GM12878 (cell line): ENCODE results near the gene SLC39A11. TPM values are rescaled to one million over a fixed set of nuclear protein-coding genes. Genes with fewer than 3 reads are reported as not detected.
"Not testable (repeated sequence)": the region's sequence is repeated elsewhere in the genome, so short reads cannot be mapped to it uniquely, and the experiment has no call there.

Source experiments
- ATAC-seq: fragments of 200-7000 bp; cut with Tn5 transposase; 3 replicates; pipeline ENCODE4 v1.9.1; 2020; ENCODE audit warnings: mild to moderate bottlenecking, moderate library complexity
- BruUV-seq: library from RNA; stranded (reverse); fragments of 400-500 nt; replicated peaks from 2 replicates; lab custom pipeline; 2021; lab: Mats Ljungman, UMichigan
- CTCF ChIA-PET: fragments of 300-600 bp; sonication (Branson Sonifier 250); formaldehyde crosslinking; extraction: SDS; loops from one replicate; lab custom pipeline; 2021; ENCODE audit warnings: inconsistent platforms; lab: Yijun Ruan, JAX
- POLR2A ChIA-PET: fragments of 350-600 bp; formaldehyde crosslinking; extraction: SDS; loops from one replicate; lab custom pipeline; 2021; ENCODE audit warnings: inconsistent platforms; lab: Charles Lee
- RAD21 ChIA-PET: fragments of 300-600 bp; sonication (Branson Sonifier 250); formaldehyde crosslinking; loops from one replicate; lab custom pipeline; 2023; ENCODE audit warnings: antibody characterized with exemption; ENCODE audit not compliant: unreplicated experiment; lab: Charles Lee
- SMC1A ChIA-PET: fragments of 300-600 bp; sonication (Branson Sonifier 250); formaldehyde crosslinking; loops from one replicate; lab custom pipeline; 2023; ENCODE audit not compliant: unreplicated experiment, uncharacterized antibody; lab: Charles Lee
- DNase-seq: peaks from one replicate; pipeline ENCODE4 v3.0.0-alpha.2; 2011; ENCODE audit warnings: low read depth, low spot score
- FAIRE-seq: peaks from 3 replicates; lab custom pipeline; 2011; peaks lifted over from hg19 to GRCh38; lab: Jason Lieb, UNC
- H2AFZ ChIP-seq: 2 replicates; pipeline ENCODE4 v1.6.0; 2011; ENCODE audit warnings: low read depth, low read length, control low read depth; ENCODE audit not compliant: control insufficient read depth
- H3K27ac ChIP-seq: 2 replicates; pipeline ENCODE4 v1.5.1; 2011; ENCODE audit warnings: control low read depth; ENCODE audit not compliant: control insufficient read depth, insufficient read depth
- H3K27me3 ChIP-seq, 2 experiments: replicated peaks in 1 of 2; 2 replicates each; pipeline versions ENCODE4 v1.6.0 to v1.6.1; 2011; ENCODE audit warnings: low read length in 1 of 2; ENCODE audit not compliant: control insufficient read depth in 2 of 2, insufficient read depth in 2 of 2
- H3K36me3 ChIP-seq, 2 experiments: 2 replicates each; pipeline ENCODE4 v1.5.1; 2011; ENCODE audit warnings: low read length in 1 of 2; ENCODE audit not compliant: control insufficient read depth in 2 of 2, insufficient read depth in 2 of 2
- H3K4me1 ChIP-seq: 2 replicates; pipeline ENCODE4 v1.6.1; 2011; ENCODE audit warnings: mild to moderate bottlenecking, low read length, moderate library complexity, mixed read lengths; ENCODE audit not compliant: control insufficient read depth, insufficient read depth
- H3K4me2 ChIP-seq: 2 replicates; pipeline ENCODE4 v1.6.0; 2011; ENCODE audit warnings: control low read depth; ENCODE audit not compliant: control insufficient read depth, insufficient read depth
- H3K4me3 ChIP-seq: fragments of 200-600 bp; sonication (generic); 2 replicates; pipeline ENCODE4 v1.5.1; 2016
- H3K79me2 ChIP-seq: 2 replicates; pipeline ENCODE4 v1.6.0; 2011; ENCODE audit warnings: low read length; ENCODE audit not compliant: control insufficient read depth, insufficient read depth
- H3K9ac ChIP-seq: 2 replicates; pipeline ENCODE4 v1.8.0; 2011; ENCODE audit warnings: low read length, control low read depth, mixed read lengths; ENCODE audit not compliant: control insufficient read depth, insufficient read depth
- H3K9me3 ChIP-seq: replicated peaks from 3 replicates; pipeline ENCODE4 v1.5.1; 2011; ENCODE audit warnings: mild to moderate bottlenecking, low read length; ENCODE audit not compliant: control insufficient read depth, insufficient read depth
- H4K20me1 ChIP-seq: 2 replicates; pipeline ENCODE4 v1.6.0; 2011; ENCODE audit not compliant: control insufficient read depth, insufficient read depth
- BCLAF1 ChIP-seq: fragments of 450-650 bp; IDR thresholded peaks from 2 replicates; pipeline ENCODE4 v1.6.1; 2017; ENCODE audit warnings: antibody characterized with exemption, mild to moderate bottlenecking, moderate library complexity
- BHLHE40 ChIP-seq, 2 experiments: fragments of 450-650 bp in 1 of 2; IDR thresholded peaks; 2 replicates each; pipeline ENCODE4 v1.6.1; 2011 to 2017; ENCODE audit warnings: low read depth in 2 of 2, borderline replicate concordance in 1 of 2, improper control_type of control experiment in 1 of 2, low read length in 1 of 2, mild to moderate bottlenecking in 1 of 2
- BMI1 ChIP-seq: fragments of 450-650 bp; IDR thresholded peaks from 2 replicates; pipeline ENCODE4 v1.6.1; 2016; ENCODE audit warnings: mild to moderate bottlenecking, moderate library complexity, borderline replicate concordance
- CHD1 ChIP-seq: IDR thresholded peaks from 2 replicates; pipeline ENCODE4 v1.6.1; 2012; ENCODE audit warnings: low read depth, low read length, improper control_type of control experiment
- ELK1 ChIP-seq: IDR thresholded peaks from 2 replicates; pipeline ENCODE4 v1.6.1; 2012; ENCODE audit warnings: low read depth, low read length, improper control_type of control experiment
- FOXK2 ChIP-seq: fragments of 450-650 bp; IDR thresholded peaks from 2 replicates; pipeline ENCODE4 v1.6.1; 2017; ENCODE audit warnings: mild to moderate bottlenecking, moderate library complexity
- HDAC2 ChIP-seq: fragments of 200-600 bp; sonication (generic); IDR thresholded peaks from 2 replicates; pipeline ENCODE4 v1.6.1; 2017
- POU2F2 ChIP-seq: IDR thresholded peaks from 3 replicates; pipeline ENCODE4 v1.6.1; 2011; ENCODE audit warnings: low read depth, mild to moderate bottlenecking, low read length, borderline replicate concordance
- TARDBP ChIP-seq: IDR thresholded peaks from 2 replicates; pipeline ENCODE4 v1.6.1; 2016; ENCODE audit warnings: borderline replicate concordance
- ZBTB11 ChIP-seq: fragments of 450-650 bp; formaldehyde crosslinking; IDR thresholded peaks from 2 replicates; pipeline ENCODE4 v1.5.0; 2022; ENCODE audit warnings: mild to moderate bottlenecking, missing genetic modification characterization
- WGBS: methylation state at CpG from one replicate; pipeline ENCODE4 v1.1.6; 2016; ENCODE audit warnings: low lambda C conversion rate; ENCODE audit not compliant: insufficient replicate concordance, insufficient coverage; ENCODE audit errors: missing lambda C conversion rate; 5-methylcytosine and 5-hydroxymethylcytosine counted together
- in situ Hi-C: fragments of 300-500 bp; cut with MboI; formaldehyde crosslinking; loops from 9 replicates; pipeline ENCODE4 v1.14.3; 2018; ENCODE audit warnings: mixed read lengths
- intact Hi-C: fragments of 100-400 bp; cut with micrococcal nuclease; formaldehyde crosslinking; loops from one replicate; pipeline ENCODE4 v1.14.2; 2022; ENCODE audit not compliant: unreplicated experiment
- polyA plus RNA-seq, 11 experiments: library from polyadenylated mRNA; depleted of rRNA in 4 of 11; unstranded in 6 of 11; stranded (reverse) in 5 of 11; fragments of >200 nt; fragmentation: Nextera tagmentation in 4 of 11; fragmentation: Illumina TruSeq in 1 of 11; extraction: Ambion mirVana in 4 of 11; extraction: Trizol in 1 of 11; gene quantifications; 1 replicate in 1 of 11; 2 replicates in 10 of 11; pipeline versions ENCODE4 v1.2.1 to v1.2.3, GENCODE V29; 2011 to 2016; ENCODE audit warnings: inconsistent platforms in 2 of 11, missing spikeins in 2 of 11, low read depth in 1 of 11
- total RNA-seq, 4 experiments: library from RNA; depleted of rRNA in 3 of 4; stranded (reverse); fragments of >200 nt in 3 of 4; fragmentation: Illumina TruSeq in 1 of 4; extraction: Trizol in 1 of 4; gene quantifications; 2 replicates each; pipeline versions ENCODE4 v1.2.1 to v1.2.3, GENCODE V29; 2013 to 2021

SLC39A11 gene
- total and polyA plus RNA-seq, 10 of the 15 experiments (the other 5 are each of a cell fraction or from before 2014, with no cell fraction given) = 8.6 to 23.8 (median 14.0) TPM

GRCh38 chr17:72826059-72826458 lies 266.4 kb downstream of the SLC39A11 start:
- H3K36me3 ChIP-seq, H3K4me1 ChIP-seq, H3K79me2 ChIP-seq, H3K9ac ChIP-seq, H3K27me3 ChIP-seq, intact Hi-C loops, SMC1A ChIA-PET, H3K4me3 ChIP-seq, CTCF ChIA-PET, BruUV-seq, FAIRE-seq, H3K27ac ChIP-seq, ATAC-seq, H2AFZ ChIP-seq, H3K4me2 ChIP-seq, H4K20me1 ChIP-seq, in situ Hi-C loops, POLR2A ChIA-PET, DNase-seq, RAD21 ChIA-PET: not testable (repeated sequence)
- peaks cover 18% of the 10 kb centered on the region; the same call in 2 of the 3 replicates for H3K9me3 ChIP-seq
- 20% methylated on average over 2 of the region's 2 CpGs for WGBS

- no peaks in the 10 kb centered on the region for H3K79me2 ChIP-seq
- no peak overlapping the region for H3K4me2 ChIP-seq
- SMC1A ChIA-PET = no interaction called here
- no peaks in the 10 kb centered on the region for H4K20me1 ChIP-seq
- in situ Hi-C loops (no loop called here), intact Hi-C loops (no loop called here)
- peaks cover 18% of the 10 kb centered on the region; the same call in 2 of the 3 replicates for H3K9me3 ChIP-seq
- H3K27me3 ChIP-seq = no peaks in the 10 kb centered on the region
- no TSS peak for BruUV-seq
- POLR2A ChIA-PET = no interaction called here
- peaks cover 0 to 5% of the 10 kb centered on the region in 2 experiments; a peak in 2 of 4 replicates for H3K36me3 ChIP-seq
- CTCF ChIA-PET = no interaction called here
- no peaks in the 10 kb centered on the region for H3K4me1 ChIP-seq
- no peak overlapping the region for H3K4me3 ChIP-seq
- no peak overlapping the region for H3K27ac ChIP-seq
- FAIRE-seq (no peak), DNase-seq (no peak), ATAC-seq (no peak)
- no peak overlapping the region for H2AFZ ChIP-seq
- RAD21 ChIA-PET = no interaction called here
- 0% methylated on average over 1 of the region's 1 CpG for WGBS
- H3K9ac ChIP-seq = no peak overlapping the region
- TF ChIP-seq POU2F2 (no peak), BMI1 (no peak), CHD1 (no peak), BCLAF1 (no peak), ELK1 (no peak), ZBTB11 (no peak), BHLHE40 (IDR thresholded peaks at IDR 0.05; ENCODE audit: borderline replicate concordance in 1 of 2, low read depth in 2 of 2, low read length in 1 of 2) (no peak), FOXK2 (no peak), TARDBP (no peak), HDAC2 (no peak)
Measured at GRCh38 chr17:72825218-72825617, 267.3 kb downstream of the SLC39A11 start.
